Head of caudate nucleus (tissue), 42 donors: ENCODE measurements around the gene SPTSSA.

Source experiments
- DNase-seq, 42 donors: peaks; one replicate each; pipeline versions ENCODE4 v3.0.0 to v3.0.0-alpha.2; 2020 to 2021; ENCODE audit warnings: mixed read lengths in 7 of 42
- intact Hi-C: fragments of 100-400 bp; cut with DNase I; formaldehyde crosslinking; loops from one replicate; pipeline ENCODE4 v1.15.0; 2022

SPTSSA gene

DNA sequence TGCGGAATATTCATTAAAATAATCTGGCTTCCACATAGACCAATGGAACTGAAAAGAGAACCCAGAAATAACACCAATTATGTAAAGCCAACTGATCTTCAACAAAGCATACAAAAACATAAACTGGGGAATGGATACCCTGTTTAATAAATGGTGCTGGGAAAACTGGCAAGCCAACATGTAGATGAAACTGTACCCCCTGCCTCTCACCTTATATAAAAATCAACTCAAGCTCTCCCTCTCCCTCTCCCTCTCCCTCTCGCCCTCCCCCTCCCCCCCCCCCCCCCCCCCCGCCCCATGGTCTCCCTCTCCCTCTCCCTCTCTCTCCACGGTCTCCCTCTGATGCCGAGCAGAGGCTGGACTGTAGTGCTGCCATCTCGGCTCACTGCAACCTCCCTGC, 13.1 kb upstream of the SPTSSA start:
- intact Hi-C loops = no loop called here
- DNase-seq = no peak

DNA sequence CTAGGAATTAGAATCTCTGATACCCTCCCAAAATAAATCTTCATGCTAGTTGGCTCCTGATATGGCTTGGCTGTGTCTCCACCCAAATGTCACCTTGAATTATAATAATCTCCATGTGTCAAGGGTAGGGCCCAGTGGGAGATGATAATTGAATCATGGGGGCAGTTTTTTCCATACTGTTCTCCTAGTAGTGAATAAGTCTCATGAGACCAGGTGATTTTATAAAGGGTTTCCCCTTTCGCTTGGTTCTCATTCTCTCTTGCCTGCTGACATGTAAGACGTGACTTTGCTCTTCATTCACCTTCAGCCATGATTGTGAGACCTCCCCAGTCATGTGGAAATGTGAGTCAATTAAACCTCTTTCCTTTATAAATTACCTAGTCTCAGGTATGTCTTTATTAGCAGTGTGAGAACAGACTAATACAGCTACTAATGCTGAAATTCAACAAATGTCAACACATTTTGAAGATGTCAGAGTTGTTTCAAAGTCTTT, 12.2 kb upstream of the SPTSSA start:
- intact Hi-C loops = no loop called here
- DNase-seq = no peak

DNA sequence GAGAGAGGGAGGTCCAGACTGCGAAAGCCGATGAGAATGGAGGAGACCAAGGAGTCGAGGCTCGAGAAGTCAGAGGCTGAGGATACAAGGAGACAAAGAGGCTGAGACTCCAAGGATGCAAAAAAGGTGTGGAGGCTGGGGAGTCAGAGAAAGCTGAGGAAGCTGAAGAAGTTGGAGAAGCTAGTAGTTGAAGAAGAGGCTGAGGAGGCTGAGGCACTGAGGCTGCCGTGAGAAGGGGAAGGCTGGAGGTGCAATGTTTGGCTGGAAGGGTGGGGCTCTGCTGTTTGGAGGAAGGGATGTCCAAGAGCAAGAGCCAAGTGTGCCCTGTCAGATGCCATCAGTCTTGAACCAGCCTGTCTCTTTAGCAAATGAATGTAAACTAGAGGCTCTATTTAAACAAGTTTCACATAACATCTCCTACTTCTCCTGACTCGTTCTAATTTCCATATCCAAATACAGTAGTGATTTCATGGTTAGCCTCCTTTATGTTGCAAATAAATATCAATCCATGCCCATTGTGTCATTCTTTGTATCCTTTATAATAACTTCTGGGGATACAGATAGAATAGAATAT, 10.8 kb upstream of the SPTSSA start:
- intact Hi-C loops = no loop called here
- DNase-seq = peak in 1 of 42 donors; percentile 24

DNA sequence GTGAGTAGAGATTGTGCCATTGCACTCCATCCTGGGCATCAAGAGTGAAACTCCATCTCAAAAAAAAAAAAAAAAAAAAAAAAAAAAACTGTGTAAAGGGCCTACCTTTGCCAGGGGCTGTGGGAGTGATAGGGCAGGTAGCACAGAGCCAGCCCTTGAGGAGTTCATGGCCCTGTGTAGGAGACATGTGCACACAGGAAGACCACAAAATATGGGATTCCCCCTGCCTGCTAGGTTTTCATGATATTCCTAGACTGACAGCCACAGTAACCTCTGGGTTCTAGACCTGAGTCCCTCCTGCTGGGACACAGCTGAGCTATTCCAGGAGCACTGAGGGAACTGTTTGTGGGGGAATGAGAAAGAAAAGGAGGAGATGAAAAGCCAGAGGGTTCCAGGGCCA, 8.3 kb upstream of the SPTSSA start:
- DNase-seq = no peak
- intact Hi-C loops = no loop called here

DNA sequence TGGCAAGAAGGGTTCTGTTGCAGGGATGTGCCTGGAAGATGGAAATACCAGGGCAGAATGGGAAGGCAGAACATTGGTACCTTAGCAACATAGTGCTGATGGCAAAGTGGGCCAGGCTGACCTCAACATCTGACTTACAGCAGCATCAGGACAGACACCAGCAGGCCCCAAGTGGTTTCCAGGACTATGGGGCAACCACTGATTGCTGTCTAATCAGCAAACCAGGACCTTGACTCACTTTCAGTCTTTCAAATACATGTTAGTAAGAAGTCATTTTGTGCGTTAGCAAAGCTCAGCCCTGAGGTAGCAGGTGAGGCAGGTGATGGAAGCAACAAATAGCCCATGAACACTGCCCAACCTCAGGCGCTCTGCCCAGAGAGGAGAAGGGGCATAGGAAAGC, 4.7 kb upstream of the SPTSSA start:
- no peak for DNase-seq
- intact Hi-C loops = loop anchor here (10.0 kb wide), 1 partner anchor 158 kb away; no protein-coding TSS in a partner anchor

DNA sequence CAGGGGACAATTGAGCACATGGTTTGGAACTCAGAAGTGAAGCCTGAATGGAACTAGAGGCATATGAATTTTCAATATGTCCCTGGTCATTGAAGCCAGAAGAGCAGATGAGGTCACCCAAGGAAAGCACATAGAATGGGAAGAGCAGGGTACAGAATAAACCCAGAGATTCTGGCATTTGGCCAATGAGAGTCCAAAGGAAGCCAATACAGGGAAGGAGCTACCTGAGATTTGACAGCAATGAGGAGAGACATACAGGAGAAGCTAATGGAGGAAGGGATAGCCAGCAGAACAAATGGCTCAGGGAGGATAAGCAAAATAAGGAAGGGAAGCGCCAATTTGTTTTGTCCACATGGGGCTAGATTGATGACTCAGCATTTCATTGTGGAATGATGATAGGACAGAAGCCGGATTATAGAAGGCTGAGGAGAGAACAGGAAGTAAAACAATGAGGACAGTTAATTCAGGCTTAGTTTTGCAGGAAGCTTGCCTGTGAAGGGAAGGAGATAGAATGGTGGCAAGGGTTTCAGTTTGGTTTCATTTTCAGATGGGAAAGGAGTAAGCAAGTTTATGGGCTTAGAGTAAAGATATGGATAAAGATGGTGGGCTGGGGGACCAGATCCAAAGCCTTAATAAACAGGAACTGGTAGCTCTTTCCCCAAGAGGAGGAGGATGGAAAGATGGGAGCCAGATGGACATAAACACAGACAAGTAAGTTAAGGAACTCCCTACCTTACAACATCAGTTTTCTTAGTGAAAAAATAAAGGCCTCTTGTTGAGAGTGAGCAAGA, 3.2 kb upstream of the SPTSSA start:
- intact Hi-C loops = loop anchor here (10.0 kb wide), 1 partner anchor 160 kb away; no protein-coding TSS in a partner anchor
- no peak for DNase-seq

DNA sequence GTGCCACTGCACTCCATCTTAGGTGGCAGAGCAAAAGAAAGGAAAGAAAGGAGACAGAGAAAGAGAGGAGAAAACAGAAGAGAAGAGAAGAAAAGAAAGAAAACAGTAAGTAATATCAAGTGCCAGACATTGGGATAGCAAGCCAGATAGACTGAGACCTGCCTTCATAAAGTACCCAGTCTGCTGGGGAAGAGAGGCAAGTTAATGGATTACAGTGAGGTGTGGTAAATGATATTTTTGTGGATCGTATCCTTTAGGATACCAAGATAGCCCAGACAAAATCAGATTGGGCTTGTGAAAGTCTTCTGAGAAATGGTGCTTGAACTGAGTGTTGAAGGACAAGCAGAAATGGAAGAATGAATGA, 1.5 kb upstream of the SPTSSA start:
- intact Hi-C loops = loop anchor here (5.0 to 10.0 kb wide), 2 partner anchors 74 to 161 kb away; partner anchors contain the start of gene EAPP
- DNase-seq = no peak

DNA sequence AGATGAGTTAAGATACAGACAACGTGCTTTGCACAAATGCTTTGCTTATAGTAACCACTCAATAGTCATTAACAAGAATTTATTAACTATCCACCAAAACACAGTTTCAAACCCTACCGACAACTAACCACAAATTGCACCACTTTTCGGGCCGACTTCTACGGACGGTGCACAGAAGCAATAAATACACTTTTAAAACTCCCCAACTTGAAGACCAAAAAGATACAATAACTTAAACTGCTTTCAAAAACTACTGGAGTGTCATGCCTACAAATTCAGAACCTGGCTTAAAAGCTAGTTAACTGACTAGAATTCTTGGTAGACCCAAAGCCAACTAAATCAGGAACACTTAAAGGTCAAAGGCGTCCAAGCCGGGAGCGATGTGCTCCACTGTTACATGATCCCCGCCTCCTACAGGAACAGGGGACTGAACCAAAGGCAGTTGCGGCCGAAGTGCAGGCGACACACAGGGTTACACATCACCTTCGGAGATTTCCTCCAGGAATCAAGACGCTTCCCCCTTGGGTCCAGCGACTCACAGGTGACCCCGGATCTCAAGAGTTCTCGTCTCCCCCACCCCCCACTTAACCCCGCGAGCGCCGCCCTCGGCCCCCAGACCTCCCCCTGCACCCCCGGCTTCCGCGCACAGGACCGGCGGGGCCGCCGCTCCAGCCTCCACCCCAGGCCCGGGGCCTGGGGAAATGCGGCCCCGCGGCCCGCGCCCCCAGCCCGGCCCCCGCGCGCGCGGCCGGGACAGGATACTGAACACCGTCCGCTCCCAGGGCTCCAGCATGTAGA, 507 bp downstream of the SPTSSA start:
- intact Hi-C loops = loop anchor here (5.0 to 10.0 kb wide), 2 partner anchors 76 to 163 kb away; partner anchors contain the start of gene EAPP
- DNase-seq = peak in 40 of 42 donors; percentile 10 to 74 (median 39)

DNA sequence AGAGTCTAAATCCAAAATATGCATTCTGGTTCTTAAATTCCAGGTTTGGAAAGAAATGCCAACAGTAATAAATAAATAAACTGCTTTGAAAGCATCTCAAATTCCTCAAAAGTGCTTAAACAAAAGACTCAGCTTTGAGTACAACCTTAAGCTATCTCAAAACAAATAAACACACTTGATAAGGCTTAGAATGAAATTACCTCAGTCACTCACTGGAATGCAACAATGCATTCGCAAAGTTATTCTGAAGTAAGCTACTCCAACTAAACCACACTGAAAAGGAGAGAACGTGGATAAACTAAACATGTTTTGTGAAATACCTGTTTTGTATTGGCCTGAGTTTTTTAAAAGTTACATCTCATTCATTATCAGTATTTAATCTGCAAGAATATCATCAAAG, 1.2 kb downstream of the SPTSSA start:
- intact Hi-C loops = loop anchor here (5.0 to 10.0 kb wide), 2 partner anchors 76 to 164 kb away; partner anchors contain the start of gene EAPP
- DNase-seq = no peak

DNA sequence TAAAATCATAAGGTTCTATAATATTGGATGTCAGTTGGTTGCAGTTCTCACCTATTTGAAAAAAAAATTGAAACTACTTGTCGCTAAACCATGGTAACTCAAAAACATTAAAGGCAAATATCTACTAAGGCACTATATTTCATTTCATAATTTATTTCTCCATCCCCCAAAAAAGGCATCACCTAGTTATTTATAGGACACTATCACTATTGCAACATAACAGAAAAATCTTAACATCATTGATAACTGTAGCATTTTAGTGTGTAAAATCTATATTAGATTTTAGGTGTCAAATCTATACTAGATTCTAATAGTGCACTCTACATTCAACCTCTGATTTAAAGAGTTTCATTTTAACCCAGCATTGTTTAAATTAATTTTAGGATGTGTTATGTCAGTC, 1.7 kb downstream of the SPTSSA start:
- intact Hi-C loops = loop anchor here (5.0 to 10.0 kb wide), 2 partner anchors 77 to 165 kb away; partner anchors contain the start of gene EAPP
- no peak for DNase-seq

DNA sequence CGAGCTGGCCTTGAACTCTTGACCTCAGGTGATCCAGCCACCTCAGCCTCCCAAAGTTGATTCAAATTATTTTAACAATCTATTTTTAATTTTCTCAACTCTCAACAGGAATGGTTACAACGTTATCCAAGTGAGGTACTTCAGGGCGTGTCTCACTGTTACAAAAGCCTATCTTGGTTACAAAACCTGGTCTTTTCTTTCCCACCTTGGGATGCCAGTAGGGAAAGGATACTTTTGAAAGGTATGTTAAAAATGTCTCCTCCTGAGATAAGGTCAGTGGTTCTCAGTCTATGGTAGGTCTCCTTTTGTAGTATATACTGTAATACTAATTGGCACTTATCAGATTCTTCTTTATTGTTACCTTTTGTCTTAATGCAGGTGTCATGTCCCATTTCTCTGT, 4.9 kb downstream of the SPTSSA start:
- intact Hi-C loops = no loop called here
- DNase-seq = no peak

DNA sequence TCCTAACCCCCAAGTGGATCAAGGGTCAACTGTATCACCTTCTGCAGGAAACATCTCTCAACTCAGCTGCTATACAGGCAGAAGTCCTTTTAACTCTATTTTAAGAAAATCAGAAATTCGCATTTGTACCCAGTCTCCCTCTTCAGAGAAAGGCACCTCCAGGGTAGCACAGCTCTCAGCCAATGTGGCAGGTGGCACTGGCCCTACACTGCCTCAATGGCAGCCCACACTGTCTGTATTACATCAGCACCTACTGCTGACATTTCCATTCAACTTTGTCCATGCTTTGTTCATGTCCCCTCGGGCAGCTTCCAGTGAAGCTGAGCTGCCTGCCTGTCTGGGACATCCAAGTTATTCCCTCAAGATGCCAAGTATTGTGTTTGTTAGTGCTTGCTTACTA, 8.8 kb downstream of the SPTSSA start:
- DNase-seq = peak in 1 of 42 donors; percentile 2
- intact Hi-C loops = no loop called here

DNA sequence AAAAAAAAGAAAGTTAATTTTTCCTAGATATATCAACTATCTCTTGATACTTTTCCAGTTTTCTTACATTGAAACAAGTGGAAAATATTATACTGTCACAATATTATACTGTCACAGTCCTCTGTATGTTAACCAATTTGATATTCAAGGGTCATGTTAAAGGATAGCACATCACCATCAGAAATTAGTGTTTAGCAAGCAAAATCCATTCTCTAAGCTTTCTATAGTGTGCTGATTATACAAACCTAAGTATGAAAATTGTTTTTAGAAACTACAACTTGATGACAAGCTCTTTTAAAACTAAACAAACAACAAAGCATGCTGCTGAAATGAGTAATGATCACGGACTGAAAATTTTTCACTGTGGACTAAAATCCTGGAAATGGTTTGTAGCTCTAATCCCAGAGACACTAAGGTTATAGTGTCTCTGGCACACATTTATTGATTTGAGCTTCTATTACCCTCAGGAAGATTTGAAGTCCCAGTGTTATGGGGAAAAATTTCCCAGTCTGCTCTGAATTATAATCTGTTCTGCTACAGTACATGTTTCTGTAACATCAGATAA, 9.7 kb downstream of the SPTSSA start:
- intact Hi-C loops = no loop called here
- no peak for DNase-seq

DNA sequence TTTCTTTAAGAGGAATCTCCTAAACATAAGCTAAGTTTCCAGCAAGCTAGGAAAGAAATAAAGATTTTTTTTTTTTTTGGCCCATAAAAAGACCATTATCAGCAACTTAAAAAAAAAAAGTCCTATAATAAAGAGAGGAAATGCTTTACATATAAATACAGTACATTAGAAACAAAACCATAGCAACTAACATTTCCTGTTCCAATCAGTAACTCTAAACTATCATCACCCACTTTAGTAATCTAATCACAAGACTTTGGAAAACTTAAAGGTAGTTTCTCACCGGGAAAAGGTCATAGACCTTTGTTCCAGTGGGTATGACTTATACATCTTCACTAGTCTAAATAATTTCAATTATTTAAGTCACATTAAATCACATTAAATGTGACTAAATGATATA, 11.1 kb downstream of the SPTSSA start:
- DNase-seq = no peak
- intact Hi-C loops = no loop called here

DNA sequence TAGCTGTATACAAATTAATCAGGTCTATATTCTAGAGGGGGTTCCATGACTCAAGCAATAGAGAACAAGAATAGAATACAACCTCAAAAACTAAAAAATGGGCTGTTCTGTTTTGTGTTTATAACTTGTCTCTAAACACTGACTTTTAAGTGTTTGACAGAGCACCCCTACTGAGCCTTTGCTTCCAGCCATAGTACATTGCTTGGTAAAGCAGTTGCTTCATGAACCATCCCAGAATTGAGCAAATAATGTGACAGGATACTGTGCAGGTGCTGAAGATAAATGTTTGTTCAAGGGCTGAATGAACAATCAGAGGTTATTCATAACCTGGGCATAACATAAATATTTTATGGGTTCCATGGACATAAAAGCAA, 11.5 kb downstream of the SPTSSA start:
- no peak for DNase-seq
- intact Hi-C loops = no loop called here

DNA sequence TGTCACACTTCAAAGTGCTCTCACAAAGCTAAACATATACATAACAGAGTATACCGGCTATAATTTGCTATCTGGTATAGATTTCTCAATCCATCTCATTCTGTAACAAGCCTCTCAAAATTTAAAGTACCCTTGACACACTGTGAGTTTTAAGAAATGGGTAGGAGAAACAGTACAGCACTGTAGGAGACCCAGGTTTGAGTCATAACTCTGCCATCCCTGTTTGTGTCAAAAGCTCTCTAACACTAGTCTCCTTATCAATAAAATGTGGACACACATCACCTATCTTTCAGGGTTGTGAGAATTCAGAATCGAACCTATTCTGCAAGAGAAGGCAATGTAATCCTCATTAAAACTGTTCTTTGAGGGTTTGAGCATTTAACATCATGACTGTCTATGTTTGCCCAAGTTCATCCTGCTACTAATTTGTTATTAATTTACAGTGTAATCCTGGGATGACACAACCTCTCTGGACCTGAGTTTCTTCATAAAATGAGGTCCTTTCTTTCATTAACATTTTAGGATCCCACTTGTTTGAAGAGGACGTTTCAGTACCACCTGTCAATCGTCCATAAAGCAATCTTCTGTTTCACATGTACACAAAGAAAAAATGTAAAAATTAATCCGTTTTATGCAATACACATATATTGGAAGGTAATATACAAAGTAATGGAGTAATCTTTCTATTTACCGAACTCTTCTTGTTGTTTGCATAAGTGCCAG, 12.1 kb downstream of the SPTSSA start:
- intact Hi-C loops = no loop called here
- no peak for DNase-seq

DNA sequence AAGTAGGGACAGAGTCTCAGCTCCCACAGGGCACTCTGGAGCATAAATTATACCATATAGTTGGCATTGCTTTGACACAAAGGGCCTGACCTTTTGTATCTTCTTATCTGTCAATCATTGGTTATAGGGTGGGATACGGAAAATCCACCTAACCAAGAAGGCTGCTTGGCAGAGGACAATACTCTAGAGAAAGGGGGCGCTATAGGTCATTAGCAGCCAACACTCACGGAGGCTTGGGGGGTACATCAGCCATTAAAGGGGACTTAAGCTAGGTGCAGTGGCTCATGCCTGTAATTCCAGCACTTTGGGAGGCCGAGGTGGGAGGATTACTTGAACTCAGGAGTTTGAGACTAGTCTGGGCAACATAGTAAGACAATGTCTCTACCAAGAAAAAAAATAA, 22.9 kb downstream of the SPTSSA start:
- intact Hi-C loops = no loop called here
- DNase-seq = no peak

DNA sequence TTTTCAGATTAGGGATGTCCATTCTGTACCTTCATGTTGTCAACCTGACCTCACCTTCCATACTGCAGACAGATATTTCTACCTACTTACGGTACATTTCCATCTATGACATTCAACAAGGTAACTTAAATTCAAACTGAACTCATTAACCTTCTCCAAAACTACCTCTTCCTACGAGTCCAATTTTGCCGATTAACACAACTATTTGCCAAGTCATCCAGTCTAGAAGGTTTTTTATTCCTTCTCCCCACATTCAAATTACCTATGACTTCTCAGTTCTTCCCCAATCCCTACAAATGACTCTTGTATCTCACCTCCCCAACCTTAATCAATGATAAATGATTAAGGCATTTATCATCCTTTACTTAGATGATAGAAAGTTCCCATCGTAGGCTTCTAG, 23.6 kb downstream of the SPTSSA start:
- intact Hi-C loops = no loop called here
- DNase-seq = no peak

DNA sequence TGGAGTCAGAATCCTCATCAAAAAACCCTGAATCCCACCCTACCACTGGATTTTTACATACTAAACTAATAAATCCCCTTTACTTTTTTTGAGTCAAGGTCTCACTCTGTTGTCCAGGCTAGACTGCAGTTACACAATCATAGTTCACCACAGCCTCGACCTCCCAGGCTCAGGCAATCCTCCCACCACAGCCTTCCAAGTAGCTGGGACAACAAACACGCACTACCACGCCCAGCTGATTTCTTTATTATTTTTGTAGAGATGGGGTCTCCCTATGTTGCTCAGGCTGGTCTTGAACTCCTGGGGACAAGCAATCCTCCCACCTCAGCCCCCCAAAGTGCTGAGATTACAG, 24.3 kb downstream of the SPTSSA start:
- DNase-seq = no peak
- intact Hi-C loops = no loop called here
